NCI-H2171 (cell line): ENCODE results near the gene ELP2.
"Not testable (repeated sequence)": the region's sequence is repeated elsewhere in the genome, so short reads cannot be mapped to it uniquely, and the experiment has no call there.

ENCODE experiments used
- DNase-seq: peaks from one replicate; lab custom pipeline; 2025; lab: John Stamatoyannopoulos, UW

The ELP2 gene

DNA sequence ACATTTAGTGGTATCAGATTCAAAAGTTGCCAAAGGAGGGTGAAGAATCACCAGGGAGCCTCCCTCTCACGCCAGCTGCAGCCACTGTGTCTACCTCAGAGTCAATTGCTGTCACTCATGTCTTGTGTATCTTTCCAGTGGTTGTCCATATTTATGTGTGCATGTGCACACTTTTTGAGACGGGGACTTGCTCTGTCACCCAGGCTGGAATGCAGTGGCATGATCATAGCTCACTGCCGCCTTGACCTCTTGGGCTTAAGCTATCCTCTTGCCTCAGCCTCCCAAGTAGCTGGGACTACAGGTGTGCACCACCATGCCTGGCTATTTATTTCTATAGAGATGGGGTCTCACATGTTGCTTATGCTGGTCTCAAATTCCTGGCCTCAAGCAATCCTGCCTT lies 61.6 kb downstream of the ELP2 start:
- DNase-seq = no peak

DNA sequence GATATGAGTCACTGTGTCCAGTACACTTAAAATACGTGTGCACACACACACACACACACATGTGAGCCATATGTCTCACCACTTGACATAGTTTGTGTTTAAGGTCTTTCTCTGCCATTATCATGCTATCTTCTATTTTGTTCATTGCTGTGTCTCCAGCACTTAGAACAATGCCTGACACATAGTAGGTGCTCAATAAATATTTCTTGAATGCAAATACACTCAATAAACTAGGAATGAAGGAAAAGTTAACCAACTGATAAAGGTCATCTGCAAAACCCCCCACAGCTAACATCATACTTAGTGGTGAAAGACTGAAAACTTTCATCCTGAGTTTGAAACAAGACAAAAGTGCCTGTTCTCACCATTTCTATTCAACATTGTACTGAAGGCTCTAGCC lies 62.0 kb downstream of the ELP2 start:
- DNase-seq = no peak

GRCh38 chr18:36194600-36195315 lies 65.1 kb downstream of the ELP2 start:
- DNase-seq = no peak

DNA sequence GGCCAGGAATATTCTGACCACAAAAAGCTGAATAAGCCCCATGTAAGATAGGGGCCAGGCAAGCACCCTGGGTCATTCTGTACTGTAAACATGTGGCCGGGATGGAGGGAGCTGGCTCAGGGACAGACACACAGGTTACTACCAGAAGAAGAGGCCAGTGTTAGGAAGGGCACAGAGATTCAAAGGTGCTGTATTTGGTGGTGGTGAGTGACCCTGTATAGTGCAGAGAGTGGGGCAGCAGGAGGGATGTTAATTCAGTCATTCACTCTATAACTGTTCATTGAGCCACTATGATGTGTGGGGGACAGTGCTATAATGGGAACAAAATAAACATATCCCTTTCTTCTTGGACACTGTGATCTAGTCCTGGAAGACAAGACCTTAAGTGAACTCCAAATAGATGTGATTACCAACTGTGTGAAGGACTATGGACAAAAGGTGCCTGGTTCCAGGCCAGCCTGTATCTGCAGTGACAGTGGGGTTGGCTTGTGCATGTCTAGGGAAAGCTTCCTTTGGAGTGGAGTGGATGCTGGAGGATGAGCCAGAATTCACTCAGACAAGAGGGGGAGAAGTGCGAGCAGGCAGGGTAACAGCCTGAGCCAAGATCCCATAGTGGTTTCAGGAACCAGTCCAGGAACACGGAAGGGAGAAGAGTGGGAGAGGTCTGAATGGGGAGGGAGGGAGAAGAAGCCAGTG lies 65.9 kb downstream of the ELP2 start:
- DNase-seq = no peak

DNA sequence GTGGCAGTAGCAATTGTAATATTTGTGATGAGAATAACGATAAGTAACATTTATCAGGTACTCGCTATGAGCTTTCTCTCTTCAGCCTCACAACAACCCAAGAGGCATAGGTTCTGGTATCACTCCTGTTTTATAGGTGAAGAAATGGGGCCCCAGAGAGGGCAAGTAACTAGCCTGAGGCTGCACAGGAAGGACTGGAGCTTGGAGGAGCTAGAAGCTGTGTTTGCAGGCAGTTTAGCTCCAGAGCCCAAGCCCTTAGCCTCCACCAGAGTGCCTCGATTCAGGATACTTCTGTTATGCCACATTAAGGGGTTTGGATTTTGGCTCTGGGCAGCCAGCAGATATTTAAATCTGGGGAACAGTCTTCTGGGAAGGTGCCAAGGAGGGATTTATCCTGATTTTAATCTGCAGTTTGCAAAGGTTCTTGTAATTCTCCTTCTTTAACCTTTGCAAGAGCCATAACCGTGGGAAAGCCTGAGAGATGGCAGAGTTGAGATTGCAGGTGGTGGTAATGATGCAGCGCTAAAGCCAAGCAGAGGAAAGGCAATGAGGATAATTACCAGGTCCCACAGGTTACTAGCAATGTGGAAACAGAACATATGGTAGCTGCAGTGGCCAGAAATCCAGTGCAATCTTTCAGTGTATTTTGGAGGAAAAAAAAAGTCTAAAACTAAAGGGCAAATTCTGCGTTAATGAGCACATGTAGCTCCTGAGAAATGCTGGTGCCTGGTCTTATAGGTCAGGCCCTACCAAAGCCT lies 66.7 kb downstream of the ELP2 start:
- no peak for DNase-seq

- DNase-seq = no peak
Observed at GRCh38 chr18:36197511-36198166, 67.9 kb downstream of the ELP2 start.

DNA sequence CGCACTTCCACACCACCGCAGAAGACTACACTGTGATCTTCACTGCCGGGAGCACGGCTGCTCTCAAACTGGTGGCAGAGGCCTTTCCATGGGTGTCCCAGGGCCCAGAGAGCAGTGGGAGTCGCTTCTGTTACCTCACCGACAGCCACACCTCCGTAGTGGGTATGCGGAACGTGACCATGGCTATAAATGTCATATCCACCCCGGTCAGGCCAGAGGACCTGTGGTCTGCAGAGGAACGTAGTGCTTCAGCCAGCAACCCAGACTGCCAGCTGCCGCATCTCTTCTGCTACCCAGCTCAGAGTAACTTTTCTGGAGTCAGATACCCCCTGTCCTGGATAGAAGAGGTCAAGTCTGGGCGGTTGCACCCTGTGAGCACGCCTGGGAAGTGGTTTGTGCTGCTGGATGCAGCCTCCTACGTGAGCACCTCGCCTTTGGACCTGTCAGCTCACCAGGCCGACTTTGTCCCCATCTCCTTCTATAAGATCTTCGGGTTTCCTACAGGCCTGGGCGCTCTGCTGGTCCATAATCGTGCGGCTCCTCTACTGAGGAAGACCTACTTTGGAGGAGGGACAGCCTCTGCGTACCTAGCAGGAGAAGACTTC lies 70.1 kb downstream of the ELP2 start:
- no peak for DNase-seq

DNA sequence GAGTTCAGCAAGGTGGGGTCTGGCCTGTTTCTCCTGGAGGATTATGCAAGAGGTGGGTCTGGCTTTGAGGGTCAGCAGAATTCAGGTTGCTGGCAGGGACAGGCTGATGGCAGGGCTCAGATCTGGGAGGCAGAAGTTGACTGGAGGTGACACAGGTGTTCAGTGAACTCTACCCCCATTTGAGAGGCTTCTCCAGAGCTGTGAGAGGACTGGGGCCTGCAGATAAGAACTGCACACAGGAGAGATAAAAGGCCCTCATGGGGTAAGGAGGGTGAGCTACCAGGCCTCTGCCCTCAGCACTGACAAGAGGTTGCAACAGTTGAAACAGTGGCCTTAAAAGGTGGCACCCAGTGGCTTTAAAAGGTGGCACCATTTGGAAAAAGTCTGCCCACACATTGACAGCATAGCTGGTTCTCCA lies 70.7 kb downstream of the ELP2 start:
- DNase-seq = no peak

GRCh38 chr18:36201765-36202164 lies 72.1 kb downstream of the ELP2 start:
- no peak for DNase-seq

- no peak for DNase-seq
Observed at GRCh38 chr18:36203360-36203895, 73.7 kb downstream of the ELP2 start.

- no peak for DNase-seq
Observed at GRCh38 chr18:36205166-36205565, 75.5 kb downstream of the ELP2 start.

GRCh38 chr18:36207303-36207702 lies 77.6 kb downstream of the ELP2 start:
- no peak for DNase-seq

DNA sequence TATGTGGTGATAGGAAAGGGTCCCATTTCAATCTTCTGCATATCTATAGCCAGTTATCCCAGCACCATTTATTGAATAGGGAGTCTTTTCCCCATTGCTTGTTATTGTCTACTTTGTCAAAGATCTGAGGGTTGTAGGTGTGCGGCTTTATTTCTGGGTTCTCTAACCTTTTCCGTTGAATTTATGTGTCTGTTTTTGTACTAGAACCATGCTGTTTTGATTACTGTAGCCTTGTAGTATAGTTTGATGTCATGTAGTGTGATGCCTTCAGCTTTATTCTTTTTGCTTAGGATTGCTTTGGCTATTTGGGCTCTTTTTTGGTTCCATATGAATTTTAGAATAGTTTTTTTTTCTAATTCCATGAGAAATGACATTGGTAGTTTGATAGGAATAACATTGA lies 78.3 kb downstream of the ELP2 start:
- DNase-seq = not testable (repeated sequence)

- DNase-seq = no peak
Observed at GRCh38 chr18:36211612-36212065, 81.9 kb downstream of the ELP2 start.

- no peak for DNase-seq
Observed at GRCh38 chr18:36212301-36213171, 82.8 kb downstream of the ELP2 start.

DNA sequence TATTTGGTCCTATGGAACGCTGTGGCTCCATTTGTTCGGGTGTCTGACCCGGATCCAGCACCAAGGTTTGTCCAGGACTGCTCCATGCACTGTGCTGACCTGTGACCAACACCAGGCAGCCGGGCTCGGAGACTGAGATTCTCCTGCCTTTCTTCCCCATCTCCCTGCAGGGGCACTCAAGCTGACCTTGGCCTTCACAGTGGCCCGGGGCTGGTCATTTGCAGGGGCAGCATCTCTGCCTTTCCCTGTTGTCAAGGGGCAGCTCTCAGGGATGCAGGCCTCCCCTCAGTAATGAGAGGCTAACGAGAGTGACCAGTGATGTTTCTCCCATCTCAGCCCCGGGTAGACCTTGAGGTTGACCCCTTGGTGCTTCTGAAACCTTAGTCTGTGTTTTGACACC lies 85.1 kb downstream of the ELP2 start:
- no peak for DNase-seq

DNA sequence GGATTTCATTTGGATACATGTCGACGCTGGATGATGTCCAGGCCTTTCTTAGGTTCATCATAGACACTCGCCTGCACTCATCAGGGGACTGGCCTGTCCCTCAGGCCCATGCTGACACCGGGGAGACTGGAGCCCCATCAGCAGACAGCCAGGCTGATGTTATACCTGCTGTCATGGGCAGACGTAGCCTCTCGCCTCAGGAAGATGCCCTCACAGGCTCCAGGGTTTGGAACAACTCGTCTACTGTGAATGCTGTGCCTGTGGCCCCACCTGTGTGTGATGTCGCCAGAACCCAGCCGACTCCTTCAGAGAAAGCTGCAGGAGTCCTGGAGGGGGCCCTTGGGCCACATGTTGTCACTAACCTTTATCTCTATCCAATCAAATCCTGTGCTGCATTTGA lies 85.9 kb downstream of the ELP2 start:
- DNase-seq = no peak

DNA sequence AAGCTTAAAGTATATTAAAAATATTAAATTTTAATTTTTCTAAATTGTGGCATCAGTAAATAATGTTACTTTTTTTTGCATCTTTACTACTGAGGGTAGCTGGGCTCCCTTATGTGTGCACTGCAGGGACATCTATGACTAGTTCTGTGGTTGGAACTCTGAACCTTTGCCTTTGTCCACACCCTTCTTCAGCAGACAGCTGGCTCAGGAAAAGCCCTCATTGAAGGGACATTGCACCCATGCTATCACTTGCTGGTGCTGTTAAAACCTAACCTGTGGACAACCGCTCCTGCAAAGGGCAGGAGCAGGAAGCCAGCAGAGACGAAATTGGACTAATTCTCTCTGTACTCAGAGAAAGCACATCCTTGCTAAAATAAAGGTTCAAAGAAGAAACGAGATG lies 87.6 kb downstream of the ELP2 start:
- no peak for DNase-seq

GRCh38 chr18:36229188-36229587 lies 99.5 kb downstream of the ELP2 start:
- no peak for DNase-seq
